Measurements from ENCODE around the gene SLC16A14.

The SLC16A14 gene

DNA sequence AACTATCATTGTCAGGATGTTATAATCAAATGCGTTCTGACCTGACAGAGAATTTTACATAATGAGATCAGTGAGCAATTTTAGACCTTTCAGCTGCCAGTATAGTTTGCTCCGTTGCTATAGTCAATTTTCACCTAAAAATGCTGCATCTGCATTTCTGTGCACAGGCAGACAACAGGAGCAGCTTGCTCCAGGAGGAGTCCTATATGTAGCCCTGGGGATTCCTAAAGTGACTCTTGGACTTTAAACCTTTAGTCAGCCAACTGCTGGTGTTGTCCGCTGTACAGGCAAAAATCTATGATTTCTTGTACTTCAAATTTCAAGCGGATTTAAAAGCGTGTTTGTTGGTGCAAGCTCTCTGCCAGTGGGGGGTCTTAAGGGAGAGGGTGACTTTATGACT lies 25.7 kb downstream of the SLC16A14 start:
- no peaks in the 10 kb centered on the region for H4K20me1 ChIP-seq (ENCODE audit: low read depth, low read length)
- no peak overlapping the region for H3K9ac ChIP-seq (ENCODE audit: low read length)
- no peaks in the 10 kb centered on the region for H3K36me3 ChIP-seq (ENCODE audit: low read length)
- no peaks in the 10 kb centered on the region for H3F3A ChIP-seq (ENCODE audit: insufficient read depth)
- no peak overlapping the region for H3K4me2 ChIP-seq (ENCODE audit: low read depth, low read length, poor library complexity, severe bottlenecking)
- H3K4me3 ChIP-seq (ENCODE audit: insufficient read depth, low read length, poor library complexity, severe bottlenecking): no peak overlapping the region
- H3K79me2 ChIP-seq (ENCODE audit: insufficient read depth, low read length): no peaks in the 10 kb centered on the region
- no peaks in the 10 kb centered on the region for H3K9me2 ChIP-seq (replicated peaks; ENCODE audit: insufficient read depth, low read length)
- no peak overlapping the region for H3K27ac ChIP-seq (ENCODE audit: low read depth, low read length)
- no peak overlapping the region for H2AFZ ChIP-seq (ENCODE audit: low read depth, low read length, severe bottlenecking)
- H3K9me3 ChIP-seq (ENCODE audit: insufficient read depth, low read length): no peaks in the 10 kb centered on the region
- no peaks in the 10 kb centered on the region for H3K27me3 ChIP-seq (ENCODE audit: low read length)
- TF ChIP-seq, protein P1, sequence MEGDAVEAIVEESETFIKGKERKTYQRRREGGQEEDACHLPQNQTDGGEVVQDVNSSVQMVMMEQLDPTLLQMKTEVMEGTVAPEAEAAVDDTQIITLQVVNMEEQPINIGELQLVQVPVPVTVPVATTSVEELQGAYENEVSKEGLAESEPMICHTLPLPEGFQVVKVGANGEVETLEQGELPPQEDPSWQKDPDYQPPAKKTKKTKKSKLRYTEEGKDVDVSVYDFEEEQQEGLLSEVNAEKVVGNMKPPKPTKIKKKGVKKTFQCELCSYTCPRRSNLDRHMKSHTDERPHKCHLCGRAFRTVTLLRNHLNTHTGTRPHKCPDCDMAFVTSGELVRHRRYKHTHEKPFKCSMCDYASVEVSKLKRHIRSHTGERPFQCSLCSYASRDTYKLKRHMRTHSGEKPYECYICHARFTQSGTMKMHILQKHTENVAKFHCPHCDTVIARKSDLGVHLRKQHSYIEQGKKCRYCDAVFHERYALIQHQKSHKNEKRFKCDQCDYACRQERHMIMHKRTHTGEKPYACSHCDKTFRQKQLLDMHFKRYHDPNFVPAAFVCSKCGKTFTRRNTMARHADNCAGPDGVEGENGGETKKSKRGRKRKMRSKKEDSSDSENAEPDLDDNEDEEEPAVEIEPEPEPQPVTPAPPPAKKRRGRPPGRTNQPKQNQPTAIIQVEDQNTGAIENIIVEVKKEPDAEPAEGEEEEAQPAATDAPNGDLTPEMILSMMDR (IDR thresholded peaks at IDR 0.05; ENCODE audit: insufficient read depth, low read length, poor library complexity, severe bottlenecking): no peak
- TF ChIP-seq EZH2phosphoT487 (conservative IDR thresholded peaks at IDR 0.05; ENCODE audit: low read length): no peak

DNA sequence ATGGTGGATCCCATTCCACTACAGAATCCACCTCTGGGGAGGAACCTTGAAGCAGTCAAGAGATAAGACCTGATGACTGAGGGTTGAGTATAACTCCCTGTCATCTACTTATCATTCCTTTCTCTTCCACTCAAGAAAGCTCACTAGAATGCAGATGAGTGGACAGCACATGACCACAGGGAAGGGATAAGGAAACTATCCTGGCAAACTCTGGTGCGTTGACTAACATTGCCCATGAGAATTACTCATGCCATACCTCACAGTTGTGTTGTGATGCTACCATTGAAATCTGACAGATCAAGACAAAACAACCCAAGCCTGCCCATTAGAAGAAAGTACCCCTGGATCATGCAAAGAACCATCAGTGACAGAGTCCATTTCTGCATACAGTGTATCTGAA lies 26.5 kb downstream of the SLC16A14 start:
- Histone ChIP-seq H3K79me2 (ENCODE audit: insufficient read depth, low read length) (no peaks in the 10 kb centered on the region), H3K9ac (ENCODE audit: low read length) (no peak overlapping the region), H3K9me2 (replicated peaks; ENCODE audit: insufficient read depth, low read length) (no peaks in the 10 kb centered on the region), H3K36me3 (ENCODE audit: low read length) (no peaks in the 10 kb centered on the region), H3K4me3 (ENCODE audit: insufficient read depth, low read length, poor library complexity, severe bottlenecking) (no peak overlapping the region), H3F3A (ENCODE audit: insufficient read depth) (no peaks in the 10 kb centered on the region), H3K27ac (ENCODE audit: low read depth, low read length) (no peak overlapping the region), H2AFZ (ENCODE audit: low read depth, low read length, severe bottlenecking) (no peak overlapping the region), H3K9me3 (ENCODE audit: insufficient read depth, low read length) (no peaks in the 10 kb centered on the region), H3K4me2 (ENCODE audit: low read depth, low read length, poor library complexity, severe bottlenecking) (no peak overlapping the region), H4K20me1 (ENCODE audit: low read depth, low read length) (no peaks in the 10 kb centered on the region), H3K27me3 (ENCODE audit: low read length) (no peaks in the 10 kb centered on the region)
- TF ChIP-seq, protein P1 (IDR thresholded peaks at IDR 0.05; ENCODE audit: insufficient read depth, low read length, poor library complexity, severe bottlenecking): no peak
- TF ChIP-seq EZH2phosphoT487 (conservative IDR thresholded peaks at IDR 0.05; ENCODE audit: low read length): no peak

DNA sequence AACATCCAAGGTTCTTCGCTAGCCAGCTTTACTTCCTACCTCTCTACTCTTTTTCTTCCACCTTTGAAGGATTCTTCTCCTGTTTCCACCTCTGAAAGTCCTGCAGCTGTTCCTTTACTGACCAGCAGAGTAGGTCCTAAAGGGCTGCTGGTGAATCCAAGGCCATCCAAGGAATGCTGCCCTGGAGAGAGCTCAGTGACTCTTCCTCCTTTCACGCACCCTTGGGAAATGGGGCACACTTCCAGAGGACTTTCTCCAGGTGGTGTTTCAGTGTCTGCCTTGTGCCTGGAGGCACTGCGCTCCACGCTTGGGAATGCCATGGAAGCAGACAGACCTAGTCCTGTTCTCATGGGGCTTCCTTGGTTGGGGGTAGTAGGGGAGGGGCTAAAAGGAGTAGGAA lies 45.4 kb downstream of the SLC16A14 start:
- H3K36me3 ChIP-seq (ENCODE audit: low read length): no peaks in the 10 kb centered on the region
- no peaks in the 10 kb centered on the region for H3F3A ChIP-seq (ENCODE audit: insufficient read depth)
- TF ChIP-seq, protein P1 (IDR thresholded peaks at IDR 0.05; ENCODE audit: insufficient read depth, low read length, poor library complexity, severe bottlenecking): no peak
- no peak for TF ChIP-seq EZH2phosphoT487 (conservative IDR thresholded peaks at IDR 0.05; ENCODE audit: low read length)
- H4K20me1 ChIP-seq (ENCODE audit: low read depth, low read length): no peaks in the 10 kb centered on the region
- H3K9me2 ChIP-seq (replicated peaks; ENCODE audit: insufficient read depth, low read length): no peaks in the 10 kb centered on the region
- H3K4me2 ChIP-seq (ENCODE audit: low read depth, low read length, poor library complexity, severe bottlenecking): no peak overlapping the region
- H3K9me3 ChIP-seq (ENCODE audit: insufficient read depth, low read length): no peaks in the 10 kb centered on the region
- H3K9ac ChIP-seq (ENCODE audit: low read length): no peak overlapping the region
- no peak overlapping the region for H3K4me3 ChIP-seq (ENCODE audit: insufficient read depth, low read length, poor library complexity, severe bottlenecking)
- no peaks in the 10 kb centered on the region for H3K79me2 ChIP-seq (ENCODE audit: insufficient read depth, low read length)
- H3K27ac ChIP-seq (ENCODE audit: low read depth, low read length): no peak overlapping the region
- no peak overlapping the region for H2AFZ ChIP-seq (ENCODE audit: low read depth, low read length, severe bottlenecking)
- H3K27me3 ChIP-seq (ENCODE audit: low read length): no peaks in the 10 kb centered on the region
